ENCODE data around the gene ACKR2.
"Not testable (repeated sequence)": the region's sequence is repeated elsewhere in the genome, so short reads cannot be mapped to it uniquely, and the experiment has no call there.

Gene ACKR2

DNA sequence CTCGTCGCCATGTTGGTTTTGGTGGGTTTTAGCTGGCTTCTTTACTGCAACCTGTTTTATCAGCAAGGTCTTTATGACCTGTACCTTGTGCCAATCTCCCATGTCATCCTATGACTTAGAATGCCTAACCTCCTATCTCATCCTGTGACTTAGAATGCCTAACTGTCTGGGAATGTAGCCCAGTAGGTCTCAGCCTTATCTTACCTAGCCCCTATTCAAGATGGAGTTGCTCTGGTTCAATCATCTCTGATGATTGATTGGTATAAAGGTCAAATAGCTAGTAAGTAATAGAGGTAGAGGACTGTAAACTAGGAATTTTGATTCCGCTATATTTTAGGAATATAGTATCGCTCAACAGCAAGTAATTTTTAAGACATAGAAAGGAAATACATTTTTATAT is 1.3 kb upstream of the ACKR2 start:
- DNase-seq (ENCODE audit: insufficient read length, low spot score) (no peak), FAIRE-seq (no peak)
- TF ChIP-seq, protein P1, sequence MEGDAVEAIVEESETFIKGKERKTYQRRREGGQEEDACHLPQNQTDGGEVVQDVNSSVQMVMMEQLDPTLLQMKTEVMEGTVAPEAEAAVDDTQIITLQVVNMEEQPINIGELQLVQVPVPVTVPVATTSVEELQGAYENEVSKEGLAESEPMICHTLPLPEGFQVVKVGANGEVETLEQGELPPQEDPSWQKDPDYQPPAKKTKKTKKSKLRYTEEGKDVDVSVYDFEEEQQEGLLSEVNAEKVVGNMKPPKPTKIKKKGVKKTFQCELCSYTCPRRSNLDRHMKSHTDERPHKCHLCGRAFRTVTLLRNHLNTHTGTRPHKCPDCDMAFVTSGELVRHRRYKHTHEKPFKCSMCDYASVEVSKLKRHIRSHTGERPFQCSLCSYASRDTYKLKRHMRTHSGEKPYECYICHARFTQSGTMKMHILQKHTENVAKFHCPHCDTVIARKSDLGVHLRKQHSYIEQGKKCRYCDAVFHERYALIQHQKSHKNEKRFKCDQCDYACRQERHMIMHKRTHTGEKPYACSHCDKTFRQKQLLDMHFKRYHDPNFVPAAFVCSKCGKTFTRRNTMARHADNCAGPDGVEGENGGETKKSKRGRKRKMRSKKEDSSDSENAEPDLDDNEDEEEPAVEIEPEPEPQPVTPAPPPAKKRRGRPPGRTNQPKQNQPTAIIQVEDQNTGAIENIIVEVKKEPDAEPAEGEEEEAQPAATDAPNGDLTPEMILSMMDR (IDR thresholded peaks at IDR 0.05; ENCODE audit: insufficient read depth, missing control alignments) = no peak

DNA sequence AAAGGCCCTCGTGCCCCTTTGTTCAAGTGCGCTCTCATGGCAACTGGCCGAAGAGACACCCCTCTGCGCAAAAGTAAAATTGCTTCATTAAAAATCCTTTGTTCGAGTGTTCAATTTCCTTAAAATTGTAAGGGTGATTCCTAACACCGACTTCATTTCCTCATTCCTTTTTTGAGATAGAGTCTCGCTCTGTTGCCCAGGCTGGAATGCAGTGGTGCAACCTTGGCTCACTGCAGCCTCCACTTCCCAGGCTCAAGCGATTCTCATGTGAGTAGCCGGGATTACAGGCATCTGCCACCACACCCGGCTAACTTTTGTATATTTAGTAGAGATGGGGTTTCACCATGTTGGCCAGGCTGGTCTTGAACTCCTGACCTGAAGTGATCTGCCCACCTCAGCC is 1.5 kb downstream of the ACKR2 start:
- DNase-seq (ENCODE audit: insufficient read length, low spot score); FAIRE-seq: not testable (repeated sequence)

DNA sequence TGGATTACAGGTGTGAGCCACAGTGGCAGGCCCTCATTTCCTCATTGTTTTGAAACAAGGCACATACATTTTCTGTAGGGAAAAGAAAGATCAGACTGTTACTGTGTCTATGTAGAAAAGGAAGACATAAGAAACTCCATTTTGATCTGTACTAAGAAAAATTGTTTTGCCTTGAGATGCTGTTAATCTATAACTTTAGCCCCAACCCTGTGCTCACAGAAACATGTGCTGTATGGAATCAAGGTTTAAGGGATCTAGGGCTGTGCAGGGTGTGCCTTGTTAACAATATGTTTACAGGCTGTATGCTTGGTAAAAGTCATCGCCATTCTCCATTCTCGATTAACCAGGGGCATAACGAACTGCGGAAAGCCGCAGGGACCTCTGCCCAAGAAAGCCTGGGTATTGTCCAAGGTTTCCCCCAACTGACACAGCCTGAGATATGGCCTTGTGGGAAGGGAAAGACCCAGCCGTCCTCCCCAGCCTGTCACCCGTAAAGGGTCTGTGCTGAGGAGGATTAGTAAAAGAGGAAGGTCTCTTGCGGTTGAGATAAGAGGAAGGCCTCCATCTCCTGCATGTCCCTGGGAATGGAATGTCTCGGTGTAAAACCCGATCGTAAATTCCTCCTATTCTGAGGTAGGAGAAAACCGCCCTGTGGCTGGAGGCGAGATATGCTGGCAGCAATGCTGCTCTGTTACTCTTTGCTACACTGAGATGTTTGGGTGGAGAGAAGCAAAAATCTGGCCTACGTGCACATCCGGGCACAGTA is 2.1 kb downstream of the ACKR2 start:
- DNase-seq (ENCODE audit: insufficient read length, low spot score); FAIRE-seq: not testable (repeated sequence)

GRCh38 chr3:42814246-42814645 is 5.0 kb downstream of the ACKR2 start:
- FAIRE-seq (no peak), DNase-seq (ENCODE audit: insufficient read length, low spot score) (no peak)

GRCh38 chr3:42814914-42815507 is 5.8 kb downstream of the ACKR2 start:
- FAIRE-seq = no peak
- no peak for DNase-seq (ENCODE audit: insufficient read length, low spot score)
- TF ChIP-seq, protein P1 (IDR thresholded peaks at IDR 0.05; ENCODE audit: insufficient read depth, missing control alignments) = no peak

More at GRCh38 chr3:42814246-42814645, 5.0 kb downstream of the ACKR2 start:
- TF ChIP-seq, protein P1 (IDR thresholded peaks at IDR 0.05; ENCODE audit: insufficient read depth, missing control alignments) = no peak

GRCh38 chr3:42815826-42816225 is 6.6 kb downstream of the ACKR2 start:
- TF ChIP-seq, protein P1 (IDR thresholded peaks at IDR 0.05; ENCODE audit: insufficient read depth, missing control alignments) = no peak
- DNase-seq (ENCODE audit: insufficient read length, low spot score) = no peak
- no peak for FAIRE-seq

DNA sequence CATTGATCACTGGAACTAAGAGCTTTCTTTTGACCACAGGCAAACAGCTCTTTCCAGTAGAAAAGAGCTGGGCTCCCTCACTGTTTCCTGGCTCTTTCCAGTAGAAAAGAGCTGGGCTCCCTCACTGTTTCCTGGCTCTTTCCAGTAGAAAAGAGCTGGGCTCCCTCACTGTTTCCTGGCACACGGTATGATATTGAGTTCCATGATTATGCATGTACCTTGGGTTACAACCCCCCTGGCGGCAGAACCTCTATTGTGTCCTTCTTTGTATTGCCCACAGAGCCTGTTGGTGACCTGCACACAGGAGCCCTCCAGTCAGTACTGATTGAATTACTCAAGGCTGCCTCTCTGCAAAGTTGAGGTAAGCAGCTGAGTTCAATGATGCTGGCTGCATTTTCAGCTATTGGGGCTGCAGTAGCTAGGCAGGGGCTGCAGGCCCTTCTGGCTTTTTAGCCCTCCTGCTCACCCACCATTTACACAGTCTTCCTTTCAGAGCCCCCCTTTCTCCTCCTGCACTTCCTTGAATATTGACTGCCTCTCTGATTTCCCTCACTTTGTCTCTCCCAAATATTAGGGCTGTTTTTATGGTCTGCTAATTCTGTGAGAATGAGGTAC is 10.2 kb downstream of the ACKR2 start:
- FAIRE-seq (no peak), DNase-seq (ENCODE audit: insufficient read length, low spot score) (no peak)
- TF ChIP-seq, protein P1 (IDR thresholded peaks at IDR 0.05; ENCODE audit: insufficient read depth, missing control alignments) = no peak

GRCh38 chr3:42820746-42821051 is 11.5 kb downstream of the ACKR2 start:
- no peak for DNase-seq (ENCODE audit: insufficient read length, low spot score)
- FAIRE-seq = no peak

More at GRCh38 chr3:42820746-42821051, 11.5 kb downstream of the ACKR2 start:
- TF ChIP-seq, protein P1 (IDR thresholded peaks at IDR 0.05; ENCODE audit: insufficient read depth, missing control alignments) = no peak

All from D721Med (cell line).